ENCODE results near the gene APAF1.
"Not testable (repeated sequence)": the region's sequence is repeated elsewhere in the genome, so short reads cannot be mapped to it uniquely, and the experiment has no call there.

The APAF1 gene

GRCh38 chr12:98751580-98752115, 106.6 kb downstream of the APAF1 start:
- DNase-seq (ENCODE audit: low read depth), result no peak
- TF ChIP-seq CTCF (IDR thresholded peaks at IDR 0.05; ENCODE audit: low read depth, low read length, missing control alignments), result no peak
- H3K4me3 ChIP-seq (ENCODE audit: low read depth, low read length), result no peak overlapping the region
- in situ Hi-C loops (cut with HindIII; ENCODE audit: low sequenced_read_pairs), result no loop called here

- TF ChIP-seq CTCF (IDR thresholded peaks at IDR 0.05; ENCODE audit: low read depth, low read length, missing control alignments), result no peak
- in situ Hi-C loops (cut with HindIII; ENCODE audit: low sequenced_read_pairs), result no loop called here
- no peak overlapping the region for H3K4me3 ChIP-seq (ENCODE audit: low read depth, low read length)
- peak; percentile 91 for DNase-seq (ENCODE audit: low read depth)
Measured at GRCh38 chr12:98752726-98753125, 107.6 kb downstream of the APAF1 start.

GRCh38 chr12:98754095-98754494, 109.0 kb downstream of the APAF1 start:
- TF ChIP-seq CTCF (IDR thresholded peaks at IDR 0.05; ENCODE audit: low read depth, low read length, missing control alignments), result no peak
- DNase-seq (ENCODE audit: low read depth), result peak; percentile 68
- H3K4me3 ChIP-seq (ENCODE audit: low read depth, low read length), result no peak overlapping the region
- in situ Hi-C loops (cut with HindIII; ENCODE audit: low sequenced_read_pairs), result no loop called here

- peak; percentile 20 for TF ChIP-seq CTCF (IDR thresholded peaks at IDR 0.05; ENCODE audit: low read depth, low read length, missing control alignments)
- DNase-seq (ENCODE audit: low read depth); in situ Hi-C loops (cut with HindIII; ENCODE audit: low sequenced_read_pairs); H3K4me3 ChIP-seq (ENCODE audit: low read depth, low read length): not testable (repeated sequence)
Measured at GRCh38 chr12:98755855-98756254, 110.8 kb downstream of the APAF1 start.

- no peak for TF ChIP-seq CTCF (IDR thresholded peaks at IDR 0.05; ENCODE audit: low read depth, low read length, missing control alignments)
- no peak for DNase-seq (ENCODE audit: low read depth)
- in situ Hi-C loops (cut with HindIII; ENCODE audit: low sequenced_read_pairs), result no loop called here
- H3K4me3 ChIP-seq (ENCODE audit: low read depth, low read length), result no peak overlapping the region
Measured at GRCh38 chr12:98757455-98757854, 112.4 kb downstream of the APAF1 start.

GRCh38 chr12:98758331-98758730, 113.2 kb downstream of the APAF1 start:
- DNase-seq (ENCODE audit: low read depth), result peak; percentile 48
- TF ChIP-seq CTCF (IDR thresholded peaks at IDR 0.05; ENCODE audit: low read depth, low read length, missing control alignments), result no peak
- H3K4me3 ChIP-seq (ENCODE audit: low read depth, low read length), result no peak overlapping the region
- in situ Hi-C loops (cut with HindIII; ENCODE audit: low sequenced_read_pairs), result no loop called here

Measured in astrocyte of the cerebellum (primary cell).